ENCODE data around the gene SLC25A21.

Gene SLC25A21

GRCh38 chr14:36666416-36667206 is 505.8 kb downstream of the SLC25A21 start:
- WGBS (ENCODE audit: insufficient coverage, insufficient read length) = no CpG with 5 or more reads among the region's 68 CpGs
- Histone ChIP-seq H3K27ac (ENCODE audit: low read length) (no peak overlapping the region), H3K9me3 (ENCODE audit: control insufficient read depth, insufficient read depth, low read length) (no peaks in the 10 kb centered on the region), H3K4me1 (ENCODE audit: control insufficient read depth, insufficient read depth, low read length) (peaks cover 9% of the 10 kb centered on the region), H3K4me3 (ENCODE audit: low read length) (peak overlapping the region; percentile 25; the same call in 1 of the 2 replicates), H3K36me3 (ENCODE audit: control insufficient read depth, insufficient read depth, low read length) (no peaks in the 10 kb centered on the region), H3K27me3 (ENCODE audit: control insufficient read depth, insufficient read depth, low read length) (peaks cover 54% of the 10 kb centered on the region)
- DNase-seq (ENCODE audit: low read depth, low spot score) = no peak

GRCh38 chr14:36665887-36666415 is 506.5 kb downstream of the SLC25A21 start:
- H3K4me3 ChIP-seq (ENCODE audit: low read length) = peak overlapping the region; percentile 25; the same call in 1 of the 2 replicates
- H3K4me1 ChIP-seq (ENCODE audit: control insufficient read depth, insufficient read depth, low read length) = peaks cover 9% of the 10 kb centered on the region
- peaks cover 60% of the 10 kb centered on the region for H3K27me3 ChIP-seq (ENCODE audit: control insufficient read depth, insufficient read depth, low read length)
- no peaks in the 10 kb centered on the region for H3K36me3 ChIP-seq (ENCODE audit: control insufficient read depth, insufficient read depth, low read length)
- no peak overlapping the region for H3K27ac ChIP-seq (ENCODE audit: low read length)
- no peak for DNase-seq (ENCODE audit: low read depth, low spot score)
- no CpG with 5 or more reads among the region's 18 CpGs for WGBS (ENCODE audit: insufficient coverage, insufficient read length)
- no peaks in the 10 kb centered on the region for H3K9me3 ChIP-seq (ENCODE audit: control insufficient read depth, insufficient read depth, low read length)

GRCh38 chr14:36664322-36665193 is 507.8 kb downstream of the SLC25A21 start:
- no CpG with 5 or more reads among the region's 9 CpGs for WGBS (ENCODE audit: insufficient coverage, insufficient read length)
- Histone ChIP-seq H3K9me3 (ENCODE audit: control insufficient read depth, insufficient read depth, low read length) (no peaks in the 10 kb centered on the region), H3K27me3 (ENCODE audit: control insufficient read depth, insufficient read depth, low read length) (peaks cover 74% of the 10 kb centered on the region), H3K4me1 (ENCODE audit: control insufficient read depth, insufficient read depth, low read length) (peaks cover 9% of the 10 kb centered on the region), H3K36me3 (ENCODE audit: control insufficient read depth, insufficient read depth, low read length) (no peaks in the 10 kb centered on the region), H3K4me3 (ENCODE audit: low read length) (no peak overlapping the region), H3K27ac (ENCODE audit: low read length) (no peak overlapping the region)
- DNase-seq (ENCODE audit: low read depth, low spot score) = no peak

- Histone ChIP-seq H3K4me1 (ENCODE audit: control insufficient read depth, insufficient read depth, low read length) (peaks cover 9% of the 10 kb centered on the region), H3K27me3 (ENCODE audit: control insufficient read depth, insufficient read depth, low read length) (peaks cover 83% of the 10 kb centered on the region), H3K4me3 (ENCODE audit: low read length) (no peak overlapping the region; the same call in 1 of the 2 replicates), H3K9me3 (ENCODE audit: control insufficient read depth, insufficient read depth, low read length) (no peaks in the 10 kb centered on the region), H3K36me3 (ENCODE audit: control insufficient read depth, insufficient read depth, low read length) (no peaks in the 10 kb centered on the region), H3K27ac (ENCODE audit: low read length) (no peak overlapping the region)
- WGBS (ENCODE audit: insufficient coverage, insufficient read length) = no CpG with 5 or more reads among the region's 39 CpGs
- DNase-seq (ENCODE audit: low read depth, low spot score) = no peak
Measured at GRCh38 chr14:36663404-36664321, 508.7 kb downstream of the SLC25A21 start.

GRCh38 chr14:36662543-36663403 is 509.6 kb downstream of the SLC25A21 start:
- peaks cover 89% of the 10 kb centered on the region for H3K27me3 ChIP-seq (ENCODE audit: control insufficient read depth, insufficient read depth, low read length)
- DNase-seq (ENCODE audit: low read depth, low spot score) = no peak
- no peaks in the 10 kb centered on the region for H3K9me3 ChIP-seq (ENCODE audit: control insufficient read depth, insufficient read depth, low read length)
- no peak overlapping the region for H3K27ac ChIP-seq (ENCODE audit: low read length)
- H3K4me1 ChIP-seq (ENCODE audit: control insufficient read depth, insufficient read depth, low read length) = peaks cover 9% of the 10 kb centered on the region
- peak overlapping the region; percentile 14; the same call in 1 of the 2 replicates for H3K4me3 ChIP-seq (ENCODE audit: low read length)
- no peaks in the 10 kb centered on the region for H3K36me3 ChIP-seq (ENCODE audit: control insufficient read depth, insufficient read depth, low read length)
- no CpG with 5 or more reads among the region's 71 CpGs for WGBS (ENCODE audit: insufficient coverage, insufficient read length)

- H3K4me3 ChIP-seq (ENCODE audit: low read length) = peak overlapping the region; percentile 11; the same call in 1 of the 2 replicates
- H3K27ac ChIP-seq (ENCODE audit: low read length) = no peak overlapping the region
- H3K4me1 ChIP-seq (ENCODE audit: control insufficient read depth, insufficient read depth, low read length) = peaks cover 9% of the 10 kb centered on the region
- peaks cover 91% of the 10 kb centered on the region for H3K27me3 ChIP-seq (ENCODE audit: control insufficient read depth, insufficient read depth, low read length)
- H3K36me3 ChIP-seq (ENCODE audit: control insufficient read depth, insufficient read depth, low read length) = no peaks in the 10 kb centered on the region
- no peak for DNase-seq (ENCODE audit: low read depth, low spot score)
- H3K9me3 ChIP-seq (ENCODE audit: control insufficient read depth, insufficient read depth, low read length) = no peaks in the 10 kb centered on the region
- no CpG with 5 or more reads among the region's 11 CpGs for WGBS (ENCODE audit: insufficient coverage, insufficient read length)
Measured at GRCh38 chr14:36662258-36662542, 510.2 kb downstream of the SLC25A21 start.

- no peaks in the 10 kb centered on the region for H3K9me3 ChIP-seq (ENCODE audit: control insufficient read depth, insufficient read depth, low read length)
- no peak for DNase-seq (ENCODE audit: low read depth, low spot score)
- H3K4me3 ChIP-seq (ENCODE audit: low read length) = peak within 1 kb of the TSS; percentile 23; the same call in 1 of the 2 replicates
- WGBS (ENCODE audit: insufficient coverage, insufficient read length) = no CpG with 5 or more reads among the region's 44 CpGs
- H3K27me3 ChIP-seq (ENCODE audit: control insufficient read depth, insufficient read depth, low read length) = peaks cover 92% of the 10 kb centered on the region
- no peak within 1 kb of the TSS for H3K27ac ChIP-seq (ENCODE audit: low read length)
- H3K36me3 ChIP-seq (ENCODE audit: control insufficient read depth, insufficient read depth, low read length) = no peaks in the 10 kb centered on the region
- H3K4me1 ChIP-seq (ENCODE audit: control insufficient read depth, insufficient read depth, low read length) = peaks cover 9% of the 10 kb centered on the region
Measured at GRCh38 chr14:36661506-36662257, 510.7 kb downstream of the SLC25A21 start, which contains the start of gene PAX9. PAX9 (plus strand) TSS chr14:36661860; CDS start chr14:36662090, 230 bp downstream.

GRCh38 chr14:36660736-36661505 is 511.5 kb downstream of the SLC25A21 start:
- no peak overlapping the region for H3K4me3 ChIP-seq (ENCODE audit: low read length)
- H3K36me3 ChIP-seq (ENCODE audit: control insufficient read depth, insufficient read depth, low read length) = no peaks in the 10 kb centered on the region
- no peak overlapping the region for H3K27ac ChIP-seq (ENCODE audit: low read length)
- H3K4me1 ChIP-seq (ENCODE audit: control insufficient read depth, insufficient read depth, low read length) = peaks cover 11% of the 10 kb centered on the region
- peaks cover 92% of the 10 kb centered on the region for H3K27me3 ChIP-seq (ENCODE audit: control insufficient read depth, insufficient read depth, low read length)
- DNase-seq (ENCODE audit: low read depth, low spot score) = no peak
- H3K9me3 ChIP-seq (ENCODE audit: control insufficient read depth, insufficient read depth, low read length) = no peaks in the 10 kb centered on the region
- no CpG with 5 or more reads among the region's 35 CpGs for WGBS (ENCODE audit: insufficient coverage, insufficient read length)
